GM21576 (cell line): Measurements from ENCODE around the gene SMAD3.

Experiments
- ATAC-seq: cut with Tn5 transposase; IDR thresholded peaks from one replicate; pipeline ENCODE4 v1.9.1; 2021; ENCODE audit warnings: mild to moderate bottlenecking, moderate library complexity; ENCODE audit not compliant: unreplicated experiment

Gene SMAD3

GRCh38 chr15:67035886-67036285 is 29.5 kb upstream of the SMAD3 start:
- no peak for ATAC-seq

- ATAC-seq, result no peak
Observed at GRCh38 chr15:67036775-67037555, 28.4 kb upstream of the SMAD3 start.

GRCh38 chr15:67037694-67038093 is 27.7 kb upstream of the SMAD3 start:
- no peak for ATAC-seq

- ATAC-seq, result no peak
Observed at GRCh38 chr15:67038736-67039135, 26.7 kb upstream of the SMAD3 start.

- ATAC-seq, result no peak
Observed at GRCh38 chr15:67039384-67040075, 25.9 kb upstream of the SMAD3 start.

GRCh38 chr15:67040277-67040676 is 25.1 kb upstream of the SMAD3 start:
- ATAC-seq, result no peak

- ATAC-seq, result no peak
Observed at GRCh38 chr15:67042551-67043142, 22.8 kb upstream of the SMAD3 start.

GRCh38 chr15:67043939-67044771 is 21.2 kb upstream of the SMAD3 start:
- ATAC-seq, result no peak

- ATAC-seq, result no peak
Observed at GRCh38 chr15:67047149-67047661, 18.2 kb upstream of the SMAD3 start.

- no peak for ATAC-seq
Observed at GRCh38 chr15:67048281-67049279, 16.8 kb upstream of the SMAD3 start.

- no peak for ATAC-seq
Observed at GRCh38 chr15:67049351-67050044, 15.9 kb upstream of the SMAD3 start.

GRCh38 chr15:67050062-67050461 is 15.3 kb upstream of the SMAD3 start:
- no peak for ATAC-seq

GRCh38 chr15:67050522-67051087 is 14.8 kb upstream of the SMAD3 start:
- no peak for ATAC-seq

GRCh38 chr15:67051088-67052045 is 14.0 kb upstream of the SMAD3 start:
- no peak for ATAC-seq

- no peak for ATAC-seq
Observed at GRCh38 chr15:67054676-67055075, 10.7 kb upstream of the SMAD3 start.

- ATAC-seq, result no peak
Observed at GRCh38 chr15:67059127-67059553, 6.3 kb upstream of the SMAD3 start.

GRCh38 chr15:67061811-67062368 is 3.5 kb upstream of the SMAD3 start:
- ATAC-seq, result no peak
